Stimulated activated CD4-positive, alpha-beta T cell treated with anti-CD3 and anti-CD28 coated beads, TNF-alpha, amount 100 ng/mL, for 48 hours (primary cell): ENCODE results near the gene KIAA0232.
"Not testable (repeated sequence)": the region's sequence is repeated elsewhere in the genome, so short reads cannot be mapped to it uniquely, and the experiment has no call there.

Experiments
- DNase-seq, 3 donors: peaks; one replicate each; pipeline ENCODE4 v3.0.0-alpha.2; 2020; ENCODE audit warnings: low read depth in 3 of 3

KIAA0232 gene

DNA sequence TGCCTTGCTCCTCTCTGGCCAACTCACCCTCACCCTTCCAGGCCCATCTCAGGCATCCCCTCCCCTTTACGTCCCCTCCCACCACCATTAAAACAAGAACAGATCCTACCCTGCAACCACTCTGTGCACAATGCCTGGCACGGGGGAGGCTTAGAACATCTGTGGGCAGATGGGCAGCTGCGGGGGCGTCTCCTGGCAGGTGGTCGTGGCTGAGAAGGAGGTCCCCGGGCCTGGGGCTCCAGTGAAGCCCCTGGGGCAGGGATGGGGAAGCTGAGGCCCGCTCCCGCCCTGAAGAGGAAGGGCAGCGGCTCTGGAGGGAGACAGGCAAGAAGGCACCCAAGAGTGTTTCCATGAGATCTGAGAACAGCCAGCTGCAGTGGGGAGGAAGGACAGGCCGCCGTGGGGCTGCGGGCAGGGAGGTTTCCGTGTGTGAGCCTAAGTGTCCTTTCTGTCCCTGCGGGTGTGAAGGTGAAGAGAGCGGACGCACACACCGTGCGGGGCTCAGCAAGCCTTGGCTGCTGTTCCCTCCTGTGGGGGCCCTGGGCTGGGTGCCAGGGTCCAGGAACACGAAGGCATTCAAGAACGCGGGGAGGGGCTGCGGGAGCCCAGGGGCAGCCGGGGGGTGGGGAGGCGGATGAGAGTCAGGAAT lies 119.3 kb downstream of the KIAA0232 start:
- DNase-seq: no peak

GRCh38 chr4:6902318-6903042 lies 120.0 kb downstream of the KIAA0232 start:
- DNase-seq: no peak

GRCh38 chr4:6905516-6906445 lies 123.3 kb downstream of the KIAA0232 start:
- DNase-seq: no peak

DNA sequence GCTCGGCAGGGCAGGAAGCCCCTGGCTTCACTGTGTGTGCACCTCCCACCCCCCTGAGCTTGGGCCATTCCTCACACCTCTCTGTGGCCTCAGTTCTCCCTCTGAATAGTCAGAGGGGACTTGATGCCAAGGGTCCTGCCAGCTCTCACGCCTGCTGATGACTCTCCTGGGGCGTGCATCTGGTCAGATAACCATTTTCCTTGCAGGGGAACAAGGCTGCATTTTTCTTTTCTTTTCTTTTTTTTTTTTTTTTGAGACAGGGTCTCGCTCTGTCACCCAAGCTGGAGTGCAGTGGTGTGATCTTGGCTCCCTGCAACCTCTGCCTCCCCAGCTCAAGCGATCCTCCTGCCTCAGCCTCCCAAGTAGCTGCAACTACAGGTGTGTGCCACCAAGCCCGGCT lies 124.0 kb downstream of the KIAA0232 start:
- DNase-seq: not testable (repeated sequence)

DNA sequence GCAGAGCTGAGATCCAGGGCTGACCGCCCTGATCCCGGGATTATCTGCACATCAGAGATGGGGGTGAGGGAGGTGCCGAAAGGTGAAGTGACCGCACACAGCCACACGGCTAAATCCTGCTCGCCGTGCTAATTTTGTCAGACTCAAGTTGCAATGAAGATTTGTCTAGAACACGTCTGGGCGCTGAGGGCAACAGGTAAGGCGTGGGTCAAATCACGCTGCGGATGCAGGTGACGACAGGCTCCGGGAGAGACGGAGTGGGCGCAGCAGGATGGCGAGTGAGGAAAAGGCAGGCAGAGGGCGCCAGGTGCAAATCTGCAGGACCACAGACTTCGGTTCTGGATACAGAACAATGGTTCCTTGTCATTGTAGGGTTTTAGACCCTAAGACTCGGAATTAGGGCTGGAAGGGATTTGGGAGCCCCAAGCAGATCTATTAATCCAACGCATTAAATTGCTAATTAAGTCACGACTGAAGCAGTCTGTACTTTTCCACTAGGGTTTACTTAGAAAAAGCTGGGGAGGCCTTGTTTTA lies 125.2 kb downstream of the KIAA0232 start:
- DNase-seq: no peak

GRCh38 chr4:6908432-6909112 lies 126.0 kb downstream of the KIAA0232 start:
- no peak for DNase-seq

GRCh38 chr4:6909113-6909969 lies 126.8 kb downstream of the KIAA0232 start, which contains the start of gene TBC1D14:
TBC1D14 (plus strand) TSS chr4:6909826; CDS start chr4:6923390, 13,564 bp downstream.
- DNase-seq: peak; percentile 69 to 89 (median 73)

DNA sequence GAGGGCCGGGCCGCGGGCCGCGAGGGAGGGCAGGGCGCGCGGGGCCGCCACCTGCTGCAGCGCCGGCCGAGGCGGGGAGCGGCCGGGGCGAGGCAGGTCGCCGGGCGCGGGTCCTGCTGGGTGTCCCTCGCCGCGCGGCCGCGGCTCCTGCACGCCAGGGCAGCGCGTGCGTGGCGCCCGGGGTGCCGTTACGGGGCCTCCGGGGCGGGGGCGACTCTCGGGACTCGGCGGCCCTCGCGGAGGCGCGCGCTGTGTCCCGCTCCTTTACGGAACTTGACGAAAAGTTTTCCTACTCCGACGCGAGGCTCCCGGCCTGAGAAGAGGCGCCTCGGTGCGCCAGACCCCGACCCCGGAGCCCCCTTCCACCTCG lies 127.4 kb downstream of the KIAA0232 start:
- DNase-seq: no peak

DNA sequence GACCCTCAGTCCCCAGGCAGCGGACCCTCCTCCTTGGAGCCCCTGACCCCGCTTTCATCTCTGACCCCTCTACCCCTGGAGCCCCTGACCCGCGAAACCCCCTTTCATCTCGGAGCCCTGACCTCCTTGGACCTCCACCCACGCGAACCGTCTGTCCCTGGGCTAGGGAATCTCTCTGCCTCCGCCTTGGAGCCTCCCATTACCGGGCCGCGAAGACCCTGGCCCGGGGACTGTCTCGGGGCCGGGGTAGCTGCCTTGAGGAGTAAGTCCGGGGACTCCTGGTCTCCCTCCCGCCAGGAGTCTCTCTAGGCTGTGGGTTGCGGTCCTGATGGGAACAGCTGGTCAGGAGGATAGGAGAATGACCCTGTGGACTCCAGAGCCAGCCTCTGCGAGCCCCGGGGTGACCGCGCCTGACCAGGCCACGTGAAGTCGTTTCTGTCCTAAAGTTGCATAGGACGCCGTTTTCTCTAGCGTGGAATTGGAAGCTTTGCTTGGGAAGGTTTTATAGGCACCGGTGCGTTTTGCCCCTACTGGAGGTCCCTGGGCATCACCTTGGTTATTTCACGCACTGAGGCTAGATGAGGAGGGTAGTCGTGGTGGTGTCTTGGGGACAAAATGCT lies 127.9 kb downstream of the KIAA0232 start:
- DNase-seq: no peak

GRCh38 chr4:6910960-6911874 lies 128.7 kb downstream of the KIAA0232 start:
- DNase-seq: no peak

GRCh38 chr4:6911917-6912316 lies 129.4 kb downstream of the KIAA0232 start:
- not testable (repeated sequence) for DNase-seq

DNA sequence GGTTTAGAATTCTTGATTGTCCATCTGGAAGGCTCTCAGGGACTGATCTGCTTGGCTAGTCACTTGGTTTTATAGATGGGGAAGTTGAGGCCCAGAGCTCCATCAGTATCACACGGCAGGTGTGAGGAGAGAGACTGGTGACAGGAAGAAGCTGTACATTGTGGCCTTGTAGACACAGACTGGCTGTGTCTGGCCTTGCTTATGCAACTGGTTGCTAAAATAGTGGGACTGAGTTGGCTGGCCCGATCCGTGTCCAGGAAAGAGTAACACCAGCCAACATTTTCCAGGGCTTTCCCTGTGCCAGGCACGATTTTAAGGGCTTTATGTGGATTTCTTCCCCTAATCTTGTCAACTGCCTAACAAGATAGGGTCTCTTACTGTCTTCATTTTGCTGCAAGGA lies 129.9 kb downstream of the KIAA0232 start:
- no peak for DNase-seq

DNA sequence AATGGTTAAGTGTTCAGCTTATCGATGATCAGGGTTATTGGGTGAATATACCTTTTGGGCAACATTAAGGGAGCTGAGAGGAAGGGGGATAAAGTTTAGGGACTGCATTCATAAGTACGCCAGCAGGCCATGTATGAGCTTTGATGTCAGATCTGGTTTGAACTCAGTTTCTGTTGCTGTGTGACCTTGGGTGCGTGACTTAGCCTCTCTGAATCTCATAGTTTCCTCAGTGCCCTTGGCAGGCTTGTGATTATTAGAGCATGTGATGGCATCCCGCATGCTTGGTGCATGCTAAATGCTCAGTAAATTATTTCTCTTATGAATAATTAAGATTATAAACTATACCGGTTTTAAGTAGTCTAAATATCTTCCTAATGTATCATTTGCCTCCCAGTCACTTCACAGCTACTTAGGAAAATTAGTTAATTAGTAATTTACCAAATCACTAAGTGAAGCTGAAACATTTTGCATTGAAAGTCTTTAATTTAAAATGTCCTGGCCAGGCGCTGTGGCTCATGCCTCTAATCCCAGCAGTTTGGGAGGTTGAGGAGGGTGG lies 130.9 kb downstream of the KIAA0232 start:
- no peak for DNase-seq

DNA sequence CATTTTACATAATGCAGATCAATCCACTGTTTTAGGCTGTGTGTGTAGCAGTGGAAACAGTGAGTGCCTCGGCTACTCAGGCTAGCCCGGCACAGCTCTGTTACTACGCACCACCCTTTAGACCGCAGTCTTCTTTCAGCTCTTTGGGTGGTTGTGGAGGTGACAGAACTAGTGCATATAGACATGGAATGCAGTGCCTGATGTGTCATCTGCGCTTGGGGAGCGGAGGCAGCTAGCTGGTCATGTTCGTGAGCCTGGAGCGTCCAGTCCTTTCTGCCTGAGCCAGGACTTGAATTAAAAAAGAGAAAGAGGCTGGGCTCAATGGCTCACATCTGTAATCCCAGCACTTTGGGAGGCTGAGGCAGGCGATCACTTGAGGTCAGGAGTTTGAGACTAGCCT lies 131.9 kb downstream of the KIAA0232 start:
- no peak for DNase-seq

- DNase-seq: no peak
Observed at GRCh38 chr4:6915041-6916005, 132.8 kb downstream of the KIAA0232 start.

DNA sequence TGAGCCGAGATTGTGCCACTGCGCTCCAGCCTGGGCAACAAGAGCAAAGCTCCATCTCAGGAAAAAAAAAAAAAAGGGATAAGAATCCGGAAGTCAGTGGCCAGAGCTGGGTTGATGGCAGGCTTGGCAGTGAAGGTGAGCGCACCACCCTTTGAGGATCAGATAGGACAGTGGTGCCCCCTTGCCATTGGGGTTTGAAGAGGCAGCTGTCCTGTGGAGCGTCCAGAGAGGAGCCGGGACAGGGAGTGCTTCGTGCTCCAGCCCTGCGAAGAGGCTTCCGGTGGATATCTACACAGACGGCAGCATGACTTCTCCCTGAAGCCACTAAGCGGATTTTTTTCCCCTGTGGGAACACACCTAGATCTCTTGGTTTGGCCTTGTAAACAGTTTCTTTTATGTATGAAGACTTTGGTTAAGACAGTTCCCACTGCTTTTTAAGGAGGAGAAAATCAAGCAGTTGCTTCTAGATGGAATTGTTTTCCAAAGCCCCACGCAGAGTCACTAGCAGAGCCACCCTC lies 133.6 kb downstream of the KIAA0232 start:
- no peak for DNase-seq
